A549 (cell line): ENCODE data around the gene ARHGAP20.

Source experiments
- CTCF ChIP-seq: fragments of >200 bp; sonication (Bioruptor Twin); formaldehyde crosslinking; IDR thresholded peaks from 3 replicates; pipeline ENCODE4 v1.5.1; 2016
- HEYL ChIP-seq: fragments of 250-450 bp; sonication (Bioruptor Pico); IDR thresholded peaks from 2 replicates; pipeline ENCODE4 v1.8.0; 2021; ENCODE audit warnings: mild to moderate bottlenecking, moderate library complexity
- JUN ChIP-seq, 2 experiments: fragments of >200 bp; sonication (Bioruptor Twin); formaldehyde crosslinking; IDR thresholded peaks; 2 replicates in 1 of 2; 3 replicates in 1 of 2; pipeline ENCODE4 v1.6.1; 2016 to 2017
- POLR2A ChIP-seq: IDR thresholded peaks from 2 replicates; pipeline ENCODE4 v1.6.1; 2012; ENCODE audit warnings: mild to moderate bottlenecking, low read length
- RAD21 ChIP-seq, 2 experiments: fragments of >200 bp in 1 of 2; sonication (Bioruptor Twin) in 1 of 2; formaldehyde crosslinking in 1 of 2; IDR thresholded peaks in 1 of 2; conservative IDR thresholded peaks in 1 of 2; 2 replicates in 1 of 2; 3 replicates in 1 of 2; pipeline ENCODE4 v1.6.1; 2012 to 2018; ENCODE audit warnings: inconsistent platforms in 1 of 2
- TF ChIP-seq, protein P1 (sequence below): IDR thresholded peaks from 2 replicates; pipeline ENCODE4 v1.6.1; 2012

DNA sequence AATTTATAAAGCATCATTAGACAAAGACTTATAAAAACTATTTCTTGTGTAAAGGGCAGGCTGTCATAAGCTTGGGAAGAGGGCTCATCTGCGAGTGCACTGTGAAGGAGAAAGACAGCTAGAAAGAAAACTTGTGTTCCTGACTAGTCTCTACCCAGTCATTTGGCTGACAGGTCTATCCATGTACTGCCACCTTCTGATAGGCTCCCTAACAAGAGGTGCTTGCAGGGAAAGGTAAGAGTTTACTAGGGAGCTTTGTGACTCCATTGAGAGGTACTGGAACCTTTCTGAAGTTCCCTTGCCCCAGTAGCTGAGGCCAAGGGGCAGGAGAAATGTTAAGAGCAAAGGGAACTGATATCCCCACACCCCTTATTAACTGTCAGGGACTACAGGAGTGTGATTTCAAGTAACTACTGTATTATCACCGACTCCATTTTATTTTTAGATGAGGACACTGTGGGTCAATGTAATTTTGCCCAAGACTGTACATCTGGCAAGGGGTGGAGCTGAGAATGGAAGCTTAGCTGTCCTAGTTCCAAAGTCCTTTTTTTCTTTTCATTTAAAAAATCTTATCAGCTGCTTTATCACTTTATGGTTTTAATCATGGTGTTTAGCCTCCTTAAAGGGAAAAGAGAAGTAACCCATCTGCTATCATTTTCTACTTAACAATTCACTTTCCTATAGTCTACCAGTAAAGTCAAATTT lies 129.4 kb downstream of the ARHGAP20 start:
- TF ChIP-seq HEYL (CRISPR knock-in tag) (no peak), CTCF (no peak), POLR2A (no peak), JUN (IDR thresholded peaks at IDR 0.05) (no peak), RAD21 (conservative IDR thresholded peaks at IDR 0.05 in 1 of 2, IDR thresholded peaks at IDR 0.05 in 1 of 2) (no peak)
- TF ChIP-seq, protein P1, sequence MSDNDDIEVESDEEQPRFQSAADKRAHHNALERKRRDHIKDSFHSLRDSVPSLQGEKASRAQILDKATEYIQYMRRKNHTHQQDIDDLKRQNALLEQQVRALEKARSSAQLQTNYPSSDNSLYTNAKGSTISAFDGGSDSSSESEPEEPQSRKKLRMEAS: no peak
